ENCODE measurements around the gene GCNT2.
"Not testable (repeated sequence)": the region's sequence is repeated elsewhere in the genome, so short reads cannot be mapped to it uniquely, and the experiment has no call there.

GCNT2 gene

GRCh38 chr6:10547809-10548208, 26.7 kb downstream of the GCNT2 start:
- DNase-seq (ENCODE audit: low spot score), result no peak

DNA sequence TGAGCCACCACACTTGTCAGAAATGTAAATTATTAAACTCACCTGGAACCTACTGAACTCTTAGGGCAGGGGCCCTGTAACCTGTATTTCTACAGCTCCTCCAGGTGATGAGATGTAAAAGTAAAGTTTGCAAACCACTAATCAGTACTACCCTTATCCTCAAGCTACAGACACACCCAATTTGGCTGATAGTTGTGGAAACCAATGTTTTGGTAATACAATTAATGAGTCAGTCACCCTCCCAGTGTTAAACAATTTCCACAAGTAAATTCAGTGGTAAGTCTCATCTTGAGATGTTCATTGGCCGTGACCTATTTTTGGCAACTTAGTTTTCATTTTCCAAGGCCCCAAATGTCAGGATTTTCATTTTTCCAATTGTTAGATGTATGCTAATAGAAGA, 29.6 kb downstream of the GCNT2 start:
- no peak for DNase-seq (ENCODE audit: low spot score)

DNA sequence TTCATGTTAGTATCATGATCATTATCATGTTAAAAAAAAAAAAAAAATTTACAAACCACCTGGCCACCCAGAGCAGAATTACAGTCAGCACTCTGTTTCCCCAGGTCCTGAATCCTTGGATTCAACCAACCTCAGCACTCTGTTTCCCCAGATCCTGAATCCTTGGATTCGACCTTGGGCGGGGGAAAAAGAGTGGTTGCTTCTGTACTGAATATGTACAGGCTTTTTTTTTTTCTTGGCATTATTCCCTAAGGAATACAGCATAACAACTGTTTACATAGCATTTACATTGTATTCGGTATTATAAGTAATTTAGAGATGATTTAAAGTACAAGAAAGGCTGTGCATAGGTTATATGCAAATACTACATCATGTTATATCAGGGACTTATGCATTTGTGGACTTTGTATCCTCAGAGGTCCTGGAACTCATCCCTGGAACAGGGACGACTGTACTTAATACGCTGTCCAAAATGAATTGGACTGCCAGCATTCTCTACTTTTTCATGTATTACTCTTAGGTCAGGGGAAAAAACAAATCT, 31.2 kb downstream of the GCNT2 start:
- no peak for DNase-seq (ENCODE audit: low spot score)

DNA sequence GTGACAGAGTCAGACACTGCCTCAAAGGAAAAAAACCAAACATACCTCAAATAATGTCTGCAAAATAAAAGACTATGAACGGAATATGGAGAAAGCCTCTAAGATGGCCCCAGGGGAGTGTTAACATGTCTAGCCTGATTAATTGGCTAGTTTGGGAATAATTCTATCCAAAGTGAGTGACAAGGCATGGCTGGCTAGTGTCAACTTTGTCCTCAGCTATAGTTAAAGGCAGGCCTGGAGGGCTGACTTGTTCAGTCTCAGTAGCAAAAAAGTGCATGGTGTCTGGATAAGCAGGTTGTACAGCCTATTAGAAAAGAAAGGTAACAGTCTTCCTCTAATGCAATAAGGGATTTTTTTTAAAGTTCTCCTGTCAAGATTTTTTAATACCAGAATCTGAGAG, 32.7 kb downstream of the GCNT2 start:
- no peak for DNase-seq (ENCODE audit: low spot score)

GRCh38 chr6:10554826-10555225, 33.7 kb downstream of the GCNT2 start:
- DNase-seq (ENCODE audit: low spot score), result no peak

GRCh38 chr6:10555625-10556309, 34.6 kb downstream of the GCNT2 start:
- DNase-seq (ENCODE audit: low spot score), result peak; percentile 83

GRCh38 chr6:10556589-10556988, 35.4 kb downstream of the GCNT2 start:
- DNase-seq (ENCODE audit: low spot score), result no peak

- no peak for DNase-seq (ENCODE audit: low spot score)
Measured at GRCh38 chr6:10556992-10557391, 35.8 kb downstream of the GCNT2 start.

DNA sequence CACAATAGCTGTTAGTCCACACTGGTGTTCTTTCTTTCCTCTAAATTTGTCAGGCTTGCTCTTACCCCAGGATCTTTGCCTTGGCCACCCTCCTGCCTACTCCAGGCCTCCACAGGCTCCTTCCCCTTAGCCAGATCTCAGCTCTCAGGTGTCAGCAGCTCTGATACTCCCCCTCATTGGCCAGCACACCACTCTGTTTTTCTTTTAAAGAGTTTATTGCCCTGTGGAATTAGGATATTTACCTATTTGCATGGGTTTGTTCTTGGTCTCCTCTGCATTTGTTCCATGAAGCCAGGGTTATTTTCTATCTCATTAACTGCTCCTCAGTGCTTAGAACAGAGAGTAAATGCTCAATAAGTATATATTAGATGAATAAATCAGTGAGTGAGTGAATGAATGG, 36.8 kb downstream of the GCNT2 start:
- no peak for DNase-seq (ENCODE audit: low spot score)

- no peak for DNase-seq (ENCODE audit: low spot score)
Measured at GRCh38 chr6:10558565-10558964, 37.4 kb downstream of the GCNT2 start.

DNA sequence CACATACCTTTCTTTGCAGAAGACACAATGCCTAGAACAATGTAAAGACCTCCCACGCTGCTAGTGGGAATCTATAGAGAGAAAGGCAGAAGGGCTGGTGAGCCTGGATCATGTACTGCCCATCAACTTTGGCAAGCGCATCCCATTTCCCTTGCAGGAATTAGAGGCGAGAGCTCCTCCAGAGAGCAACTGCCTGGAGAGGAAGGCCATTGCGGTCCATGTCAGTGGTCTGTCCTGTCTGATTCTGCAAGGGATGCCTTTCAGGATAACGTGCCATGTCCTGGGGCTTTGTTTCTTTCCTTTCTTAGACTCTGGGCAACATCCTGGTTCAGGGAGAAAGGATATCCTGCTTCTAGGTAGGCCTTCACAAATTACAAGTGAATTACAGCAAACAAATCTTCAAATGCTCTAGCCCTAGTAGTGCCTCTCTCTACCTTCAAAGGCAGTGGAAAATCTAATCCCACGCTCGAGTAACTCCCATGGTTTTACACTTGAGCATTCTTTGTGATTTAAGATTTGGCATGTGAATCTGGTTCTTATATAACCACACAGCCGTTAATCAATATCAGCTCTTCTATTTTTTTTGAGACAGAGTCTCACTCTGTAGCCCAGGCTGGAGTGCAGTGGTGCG, 38.5 kb downstream of the GCNT2 start:
- DNase-seq (ENCODE audit: low spot score), result no peak

DNA sequence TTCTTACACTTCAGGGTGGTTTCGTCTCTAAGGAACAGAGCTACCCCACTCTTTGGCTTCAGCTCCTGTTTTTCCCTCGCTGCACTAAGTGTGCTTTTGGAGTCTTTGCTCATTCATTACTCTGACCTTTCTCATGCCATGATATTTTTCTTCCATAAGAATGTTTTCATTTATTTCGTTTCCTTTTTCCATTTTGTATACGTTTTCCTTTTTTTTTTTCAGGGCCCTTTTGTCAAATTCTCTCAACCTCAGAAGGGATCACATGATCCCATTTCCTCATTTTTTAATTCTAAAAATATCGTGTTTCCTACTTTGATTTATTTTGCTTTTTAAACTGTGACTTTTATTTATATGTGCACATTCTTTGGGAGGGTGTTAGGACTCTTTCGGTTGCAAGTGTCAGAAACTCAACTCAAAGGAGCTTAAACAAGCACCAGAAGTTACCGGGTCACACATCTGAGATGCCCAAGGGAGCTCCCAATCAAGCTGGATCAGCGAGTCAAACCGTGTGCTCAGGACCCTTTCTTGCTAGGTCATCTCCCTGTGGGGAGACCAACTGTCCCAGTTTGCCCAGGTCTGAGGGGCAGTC, 40.6 kb downstream of the GCNT2 start:
- no peak for DNase-seq (ENCODE audit: low spot score)

- no peak for DNase-seq (ENCODE audit: low spot score)
Measured at GRCh38 chr6:10564975-10565673, 44.0 kb downstream of the GCNT2 start.

- DNase-seq (ENCODE audit: low spot score), result no peak
Measured at GRCh38 chr6:10565913-10566312, 44.8 kb downstream of the GCNT2 start.

DNA sequence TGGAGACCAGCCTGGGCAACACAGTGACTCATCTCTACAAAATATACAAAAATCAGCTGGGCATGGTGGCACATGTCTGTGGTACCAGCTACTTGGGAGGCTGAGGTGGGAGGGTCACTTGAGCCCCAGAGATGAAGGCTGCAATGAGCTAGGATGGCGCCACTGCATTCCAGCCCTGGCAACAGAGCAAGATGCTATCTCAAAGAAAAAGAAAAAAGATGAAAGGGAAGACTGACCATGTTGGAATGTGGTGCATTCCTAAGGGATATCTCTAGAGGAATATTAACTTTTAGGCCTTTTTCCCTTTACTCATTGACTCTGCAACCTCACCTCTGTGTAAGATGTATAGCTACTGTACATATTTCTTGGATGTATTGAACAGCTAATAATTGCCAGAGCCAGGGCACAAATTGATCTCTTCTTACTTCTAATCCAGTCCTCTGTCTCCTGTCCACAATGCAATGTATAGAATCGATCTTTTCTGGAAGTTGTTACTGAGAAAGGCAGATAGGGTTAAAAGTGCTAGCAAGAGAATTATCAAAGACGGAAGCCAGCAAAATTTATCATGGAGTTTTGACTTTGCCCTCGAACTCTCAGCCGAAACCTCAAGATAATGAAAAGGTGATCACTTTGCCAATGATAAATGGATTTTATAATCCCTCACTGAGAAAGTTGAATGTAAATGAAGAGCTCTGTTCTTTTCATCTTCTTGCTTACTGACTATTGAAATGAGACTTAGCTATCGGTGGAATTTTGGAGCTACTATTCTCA, 46.3 kb downstream of the GCNT2 start:
- DNase-seq (ENCODE audit: low spot score), result no peak

- no peak for DNase-seq (ENCODE audit: low spot score)
Measured at GRCh38 chr6:10569392-10570127, 48.4 kb downstream of the GCNT2 start.

GRCh38 chr6:10575519-10575918, 54.4 kb downstream of the GCNT2 start:
- not testable (repeated sequence) for DNase-seq (ENCODE audit: low spot score)

GRCh38 chr6:10576226-10576625, 55.1 kb downstream of the GCNT2 start:
- DNase-seq (ENCODE audit: low spot score), result no peak

DNA sequence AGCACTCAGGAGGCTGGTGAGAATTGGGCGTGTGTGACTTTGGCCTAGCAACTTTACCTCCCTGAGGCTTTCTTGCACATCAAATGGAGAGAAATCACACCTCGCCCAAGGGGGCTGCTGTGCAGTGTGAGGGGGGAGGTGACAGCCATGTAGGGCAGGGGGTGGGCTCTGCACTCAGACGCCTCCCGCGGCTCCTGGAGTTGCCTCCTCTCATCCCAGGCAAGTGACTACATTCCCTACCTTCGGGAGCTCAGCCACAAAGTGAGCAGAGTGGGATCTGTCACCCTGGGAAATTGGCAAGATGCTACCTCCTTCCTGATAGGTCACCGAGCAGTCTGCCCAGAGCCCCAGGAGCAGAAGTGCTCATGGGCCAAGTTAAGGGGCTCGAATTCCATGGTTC, 56.0 kb downstream of the GCNT2 start:
- DNase-seq (ENCODE audit: low spot score), result no peak

- no peak for DNase-seq (ENCODE audit: low spot score)
Measured at GRCh38 chr6:10578723-10579122, 57.6 kb downstream of the GCNT2 start.

- no peak for DNase-seq (ENCODE audit: low spot score)
Measured at GRCh38 chr6:10579803-10580202, 58.7 kb downstream of the GCNT2 start.

All from ecto neural progenitor cell (in vitro differentiated cells).